Heart left ventricle (tissue), 16 donors: Measurements from ENCODE around the gene LPP. TPM values are rescaled to one million over a fixed set of nuclear protein-coding genes. Genes with fewer than 3 reads are reported as not detected.

Experiments used
- ATAC-seq, 4 donors: fragments of 200-7000 bp; cut with Tn5 transposase; one replicate each; pipeline ENCODE4 v1.9.1; 2020 to 2022; ENCODE audit warnings: moderate library complexity in 4 of 4, mild to moderate bottlenecking in 3 of 4, moderate number of reproducible peaks in 1 of 4
- DNase-seq, 5 donors: peaks; one replicate each; pipeline ENCODE4 v3.0.0-alpha.2; 2020
- H3K27ac ChIP-seq, 12 donors: fragments of 200-600 bp; sonication (generic) in 4 of 12; one replicate each; pipeline versions ENCODE4 v1.5.0 to v1.8.0; 2016 to 2022; ENCODE audit warnings: mild to moderate bottlenecking in 2 of 12
- H3K27me3 ChIP-seq, 9 donors: fragments of 200-600 bp; sonication (generic) in 2 of 9; one replicate each; pipeline versions ENCODE4 v1.5.1 to v1.8.0; 2016 to 2022; ENCODE audit warnings: mild to moderate bottlenecking in 3 of 9
- H3K36me3 ChIP-seq, 9 donors: fragments of 200-600 bp; sonication (generic) in 2 of 9; one replicate each; pipeline versions ENCODE4 v1.5.0 to v1.8.0; 2018 to 2022; ENCODE audit warnings: mild to moderate bottlenecking in 2 of 9
- H3K4me1 ChIP-seq, 12 donors: fragments of 200-600 bp; sonication (generic) in 4 of 12; one replicate each; pipeline versions ENCODE4 v1.5.0 to v1.8.0; 2016 to 2022; ENCODE audit warnings: mild to moderate bottlenecking in 3 of 12
- H3K4me3 ChIP-seq, 12 donors: fragments of 200-600 bp; sonication (generic) in 4 of 12; one replicate each; pipeline versions ENCODE4 v1.5.0 to v1.8.0; 2017 to 2022; ENCODE audit warnings: mild to moderate bottlenecking in 9 of 12, moderate library complexity in 4 of 12
- H3K9me3 ChIP-seq, 12 donors: fragments of 200-600 bp; sonication (generic) in 4 of 12; one replicate each; pipeline versions ENCODE4 v1.5.0 to v1.8.0; 2016 to 2022; ENCODE audit warnings: mild to moderate bottlenecking in 1 of 12
- CTCF ChIP-seq, 12 donors: fragments of 200-600 bp; sonication (generic) in 4 of 12; IDR thresholded peaks; one replicate each; pipeline versions ENCODE4 v1.5.0 to v1.8.0; 2018 to 2022; ENCODE audit warnings: antibody characterized with exemption in 12 of 12, mild to moderate bottlenecking in 5 of 12
- POLR2A ChIP-seq, 2 donors: fragments of 450-650 bp; IDR thresholded peaks; one replicate each; pipeline ENCODE4 v1.6.1; 2017; ENCODE audit warnings: antibody characterized with exemption in 2 of 2, mild to moderate bottlenecking in 2 of 2, moderate library complexity in 2 of 2
- WGBS, 4 donors: extraction: QIAGEN DNeasy Blood & Tissue Kit in 2 of 4; methylation state at CpG; one replicate each; pipeline versions ENCODE4 v1.1.5 to v1.1.7; 2013 to 2018; 5-methylcytosine and 5-hydroxymethylcytosine counted together
- intact Hi-C, 10 donors: fragments of 100-400 bp; cut with DNase I; formaldehyde crosslinking; loops; one replicate each; pipeline versions ENCODE4 v1.11.1 to v1.14.2; 2022
- polyA plus RNA-seq, 2 donors: library from polyadenylated mRNA; stranded (reverse); fragments of 200-250 nt; gene quantifications; one replicate each; pipeline ENCODE4 v1.2.3, GENCODE V29; 2013
- total RNA-seq, 9 donors: library from RNA; depleted of rRNA in 2 of 9; stranded (reverse); fragments of >200 nt in 2 of 9; fragmentation: NEBNext Ultra II Directional in 3 of 9; extraction: Animal tissue kit (Norgen Biotek cat#: 25700) in 3 of 9; gene quantifications; one replicate each; pipeline versions ENCODE4 v1.1.0 to v1.2.4, GENCODE V29; 2016 to 2023
- donor health status: ischemic (EF 13 %, LVEDD 7.1; RV severe dilation, severe dysfunction).
- donor health status: healthy with polysubstance abuse.
- donor health status: DM: no; HTN: yes; CAD: no.
- donor health status: DM: no; HTN: no; CAD: no.
- donor health status: ischemic (EF 25% LVEDD 6.9; RV normal size, moderate dysfunction).
- donor health status: ischemic (EF 25% LVEDD 5.7; RV mildly dilated, moderate dysfunction).
- donor health status: healthy.
- donor health status: DM: yes; HTN: yes; CAD: no.
- donor health status: ischemic (EF 35%, LVEDD 5.7; RV mildly dilated, moderate dysfunction).
- donor health status: nonischemic (EF 11% LVEDD 7.7; RV severe dilation, severe dysfunction).
- donor health status: DM: yes; HTN: yes; CAD: no.
- donor health status: PGD.
- donor health status: ischemic (EF 29% LVEDD 5.4; RV normal size, mild dysfunction).
- donor health status: nonischemic (EF 23%, LVEDD 6.1; RV moderate dilation, normal function).

Gene LPP
- total and polyA plus RNA-seq, 11 donors, result 9.2 to 178 (median 100) TPM

GRCh38 chr3:188227442-188227841, 73.5 kb downstream of the LPP start:
- DNase-seq, result no peak
- Histone ChIP-seq H3K36me3 (peaks cover 0 to 30% (median 0%) of the 10 kb centered on the region in 9 donors), H3K4me1 (peaks cover 0 to 53% (median 26%) of the 10 kb centered on the region in 12 donors), H3K4me3 (no peak overlapping the region), H3K27ac (peak overlapping the region in 1 of 12 donors; percentile 89), H3K9me3 (no peaks in the 10 kb centered on the region), H3K27me3 (no peaks in the 10 kb centered on the region)
- 84 to 97% (median 94%) methylated on average over 3 of the region's 3 CpGs for WGBS, 4 donors
- intact Hi-C loops, result no loop called here
- ATAC-seq, result no peak
- TF ChIP-seq POLR2A (IDR thresholded peaks at IDR 0.05) (no peak), CTCF (IDR thresholded peaks at IDR 0.05) (no peak)

DNA sequence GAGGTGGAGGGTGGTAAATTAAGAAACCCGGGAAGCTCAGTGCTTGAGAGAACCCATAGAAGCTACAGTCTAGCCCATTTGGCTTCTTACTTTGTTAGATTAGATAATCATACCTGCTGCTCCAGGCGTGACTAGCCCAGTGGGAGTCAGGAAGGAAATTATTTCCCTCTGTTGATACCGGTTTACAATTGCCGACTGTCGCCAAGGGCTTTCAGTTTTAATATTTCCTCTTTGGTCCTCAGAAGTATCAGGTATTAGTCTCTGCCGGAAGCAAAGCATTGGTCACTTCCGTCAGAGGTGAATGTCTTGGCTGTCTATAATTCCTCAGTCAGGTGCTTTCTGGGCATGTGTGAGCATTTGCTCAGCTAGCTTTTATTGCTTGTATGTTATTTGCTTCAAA, 75.2 kb downstream of the LPP start:
- Histone ChIP-seq H3K4me3 (no peak overlapping the region), H3K36me3 (peaks cover 0 to 30% (median 0%) of the 10 kb centered on the region in 9 donors), H3K9me3 (no peaks in the 10 kb centered on the region), H3K4me1 (peaks cover 0 to 52% (median 21%) of the 10 kb centered on the region in 12 donors), H3K27ac (peak overlapping the region in 5 of 12 donors; percentile 4 to 89 (median 77)), H3K27me3 (no peaks in the 10 kb centered on the region)
- ATAC-seq (peak in 1 of 4 donors; percentile 52), DNase-seq (no peak)
- WGBS, 4 donors, result 40 to 58% (median 45%) methylated on average over 7 of the region's 7 CpGs
- TF ChIP-seq POLR2A (IDR thresholded peaks at IDR 0.05) (no peak), CTCF (IDR thresholded peaks at IDR 0.05) (no peak)
- intact Hi-C loops, result no loop called here

DNA sequence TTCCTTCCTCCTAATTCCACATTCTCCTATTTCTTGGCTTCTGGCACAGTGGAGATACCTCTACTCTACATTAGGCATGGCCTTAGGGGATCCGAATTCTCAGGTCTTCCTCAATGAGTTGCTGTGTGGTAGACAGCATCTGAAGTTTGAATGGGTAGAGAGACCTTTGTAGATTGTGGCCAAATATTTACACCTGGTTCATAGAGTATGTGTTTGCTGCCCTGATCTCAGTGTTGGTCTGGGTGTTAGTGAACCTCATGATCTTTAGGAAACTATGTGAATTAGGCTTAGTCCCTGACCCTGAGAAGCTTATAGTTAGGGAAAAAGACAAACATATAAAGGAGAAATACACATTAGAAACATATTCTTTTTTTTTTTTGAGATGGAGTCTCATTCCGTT, 75.8 kb downstream of the LPP start:
- peaks cover 0 to 53% (median 21%) of the 10 kb centered on the region in 12 donors for H3K4me1 ChIP-seq
- H3K27me3 ChIP-seq, result no peaks in the 10 kb centered on the region
- intact Hi-C loops, result loop anchor here in 1 of 10 donors (10.0 kb wide), 1 partner anchor 175 kb away; no protein-coding TSS in a partner anchor
- DNase-seq (no peak), ATAC-seq (no peak)
- H3K9me3 ChIP-seq, result no peaks in the 10 kb centered on the region
- TF ChIP-seq POLR2A (IDR thresholded peaks at IDR 0.05) (no peak), CTCF (IDR thresholded peaks at IDR 0.05) (no peak)
- 94 to 98% (median 95%) methylated on average over 2 of the region's 2 CpGs for WGBS, 4 donors
- no peak overlapping the region for H3K4me3 ChIP-seq
- H3K27ac ChIP-seq, result peak overlapping the region in 5 of 12 donors; percentile 23 to 89 (median 77)
- H3K36me3 ChIP-seq, result peaks cover 0 to 30% (median 0%) of the 10 kb centered on the region in 9 donors

- intact Hi-C loops, result loop anchor here in 1 of 10 donors (10.0 kb wide), 1 partner anchor 176 kb away; no protein-coding TSS in a partner anchor
- ATAC-seq (peak; percentile 88 to 94 (median 93)), DNase-seq (peak in 2 of 5 donors; percentile 50 to 70)
- peaks cover 0 to 58% (median 21%) of the 10 kb centered on the region in 12 donors for H3K4me1 ChIP-seq
- H3K27me3 ChIP-seq, result no peaks in the 10 kb centered on the region
- H3K9me3 ChIP-seq, result no peaks in the 10 kb centered on the region
- H3K27ac ChIP-seq, result peak overlapping the region; percentile 42 to 89 (median 76)
- TF ChIP-seq POLR2A (IDR thresholded peaks at IDR 0.05) (peak in 1 of 2 donors; percentile 42), CTCF (IDR thresholded peaks at IDR 0.05) (no peak)
- H3K36me3 ChIP-seq, result peaks cover 0 to 30% (median 0%) of the 10 kb centered on the region in 9 donors
- 62 to 67% (median 63%) methylated on average over 4 to 5 of the region's 5 CpGs for WGBS, 4 donors
- H3K4me3 ChIP-seq, result no peak overlapping the region
Observed at GRCh38 chr3:188230962-188231361, 77.0 kb downstream of the LPP start.
